IPS-18a (cell line): Measurements from ENCODE around the gene PRSS8.
"Not testable (repeated sequence)": the region's sequence is repeated elsewhere in the genome, so short reads cannot be mapped to it uniquely, and the experiment has no call there.

Experiments
- H3K27ac ChIP-seq: one replicate; pipeline ENCODE4 v1.5.1; 2013; ENCODE audit warnings: low read length
- H3K27me3 ChIP-seq: one replicate; pipeline ENCODE4 v1.6.1; 2013; ENCODE audit warnings: mild to moderate bottlenecking, low read length; ENCODE audit not compliant: control insufficient read depth, insufficient read depth
- H3K36me3 ChIP-seq: one replicate; pipeline ENCODE4 v1.6.1; 2013; ENCODE audit warnings: low read depth, low read length; ENCODE audit not compliant: control insufficient read depth
- H3K4me1 ChIP-seq: one replicate; pipeline ENCODE4 v1.6.1; 2013; ENCODE audit warnings: low read depth, low read length; ENCODE audit not compliant: control insufficient read depth
- H3K4me3 ChIP-seq: one replicate; pipeline ENCODE4 v1.5.1; 2013; ENCODE audit warnings: low read length
- H3K9ac ChIP-seq: one replicate; pipeline ENCODE4 v1.6.1; 2013; ENCODE audit warnings: mild to moderate bottlenecking, low read length, moderate library complexity
- H3K9me3 ChIP-seq: one replicate; pipeline ENCODE4 v1.6.1; 2013; ENCODE audit warnings: low read depth, low read length; ENCODE audit not compliant: control insufficient read depth

PRSS8 gene

GRCh38 chr16:31143011-31143693 lies 7.6 kb upstream of the PRSS8 start:
- Histone ChIP-seq H3K4me1 (peaks cover 22% of the 10 kb centered on the region), H3K27ac (no peak overlapping the region), H3K9ac (no peak overlapping the region), H3K36me3 (no peaks in the 10 kb centered on the region), H3K9me3 (no peaks in the 10 kb centered on the region), H3K4me3 (peak overlapping the region; percentile 46), H3K27me3 (peaks cover 27% of the 10 kb centered on the region)

GRCh38 chr16:31142109-31143010 lies 6.8 kb upstream of the PRSS8 start:
- Histone ChIP-seq H3K36me3 (no peaks in the 10 kb centered on the region), H3K4me1 (peaks cover 22% of the 10 kb centered on the region), H3K9ac (peak overlapping the region; percentile 50), H3K27ac (no peak overlapping the region), H3K9me3 (no peaks in the 10 kb centered on the region), H3K27me3 (peaks cover 19% of the 10 kb centered on the region), H3K4me3 (peak overlapping the region; percentile 50)

- Histone ChIP-seq H3K9me3 (no peaks in the 10 kb centered on the region), H3K4me1 (peaks cover 22% of the 10 kb centered on the region), H3K4me3 (peak overlapping the region; percentile 50), H3K36me3 (no peaks in the 10 kb centered on the region), H3K9ac (peak overlapping the region; percentile 50), H3K27ac (no peak overlapping the region), H3K27me3 (peaks cover 12% of the 10 kb centered on the region)
Measured at GRCh38 chr16:31141489-31142108, 6.1 kb upstream of the PRSS8 start.

GRCh38 chr16:31141071-31141469 lies 5.5 kb upstream of the PRSS8 start:
- peak overlapping the region; percentile 50 for H3K9ac ChIP-seq
- not testable (repeated sequence) for H3K4me3 ChIP-seq, H3K36me3 ChIP-seq, H3K9me3 ChIP-seq, H3K27ac ChIP-seq
- H3K4me1 ChIP-seq = peaks cover 22% of the 10 kb centered on the region
- H3K27me3 ChIP-seq = peaks cover 10% of the 10 kb centered on the region

- H3K9ac ChIP-seq = no peak overlapping the region
- peaks cover 34% of the 10 kb centered on the region for H3K4me1 ChIP-seq
- H3K36me3 ChIP-seq = no peaks in the 10 kb centered on the region
- H3K27me3 ChIP-seq = peaks cover 10% of the 10 kb centered on the region
- no peaks in the 10 kb centered on the region for H3K9me3 ChIP-seq
- no peak overlapping the region for H3K4me3 ChIP-seq
- H3K27ac ChIP-seq = no peak overlapping the region
Measured at GRCh38 chr16:31138621-31139578, 3.4 kb upstream of the PRSS8 start.

- H3K36me3 ChIP-seq, H3K27ac ChIP-seq, H3K9ac ChIP-seq, H3K9me3 ChIP-seq, H3K4me3 ChIP-seq, H3K27me3 ChIP-seq: not testable (repeated sequence)
- H3K4me1 ChIP-seq = peaks cover 41% of the 10 kb centered on the region
Measured at GRCh38 chr16:31136822-31137499, 1.4 kb upstream of the PRSS8 start.

- no peak overlapping the region for H3K9ac ChIP-seq
- no peak overlapping the region for H3K27ac ChIP-seq
- H3K9me3 ChIP-seq = no peaks in the 10 kb centered on the region
- H3K36me3 ChIP-seq = peaks cover 10% of the 10 kb centered on the region
- peaks cover 35% of the 10 kb centered on the region for H3K4me1 ChIP-seq
- H3K4me3 ChIP-seq = no peak overlapping the region
- no peaks in the 10 kb centered on the region for H3K27me3 ChIP-seq
Measured at GRCh38 chr16:31136287-31136662, 748 bp upstream of the PRSS8 start.

- H3K4me3 ChIP-seq = peak overlapping the region; percentile 74
- peaks cover 33% of the 10 kb centered on the region for H3K4me1 ChIP-seq
- no peaks in the 10 kb centered on the region for H3K9me3 ChIP-seq
- H3K9ac ChIP-seq = peak overlapping the region; percentile 82
- H3K27me3 ChIP-seq = no peaks in the 10 kb centered on the region
- H3K36me3 ChIP-seq = peaks cover 10% of the 10 kb centered on the region
- peak overlapping the region; percentile 78 for H3K27ac ChIP-seq
Measured at GRCh38 chr16:31134625-31135534, 647 bp downstream of the PRSS8 start.

- Histone ChIP-seq H3K4me1 (peaks cover 30% of the 10 kb centered on the region), H3K27me3 (no peaks in the 10 kb centered on the region), H3K36me3 (peaks cover 10% of the 10 kb centered on the region), H3K9ac (peak overlapping the region; percentile 82), H3K4me3 (peak overlapping the region; percentile 74), H3K9me3 (no peaks in the 10 kb centered on the region), H3K27ac (no peak overlapping the region)
Measured at GRCh38 chr16:31134091-31134571, 1.4 kb downstream of the PRSS8 start.

- Histone ChIP-seq H3K27ac (no peak overlapping the region), H3K4me1 (peaks cover 20% of the 10 kb centered on the region), H3K4me3 (no peak overlapping the region), H3K36me3 (peaks cover 10% of the 10 kb centered on the region), H3K27me3 (no peaks in the 10 kb centered on the region), H3K9ac (no peak overlapping the region), H3K9me3 (no peaks in the 10 kb centered on the region)
Measured at GRCh38 chr16:31133046-31133501, 2.5 kb downstream of the PRSS8 start.
